ENCODE results near the gene ZNF804B. TPM values are rescaled to one million over a fixed set of nuclear protein-coding genes. Genes with fewer than 3 reads are reported as not detected.

The ZNF804B gene
- total RNA-seq, 1 experiment from 2014 or later, result not detected

- Histone ChIP-seq H3K36me3 (ENCODE audit: low read depth) (no peaks in the 10 kb centered on the region), H4K20me1 (ENCODE audit: insufficient read depth) (no peaks in the 10 kb centered on the region), H3K27ac (no peak overlapping the region), H3K27me3 (ENCODE audit: insufficient read depth, low read depth) (no peaks in the 10 kb centered on the region), H2AFZ (no peak overlapping the region), H3K79me2 (ENCODE audit: low read depth) (no peaks in the 10 kb centered on the region), H3K4me2 (no peak overlapping the region), H3F3A (ENCODE audit: insufficient read depth, low read depth) (no peaks in the 10 kb centered on the region), H3K9me2 (ENCODE audit: insufficient read depth) (no peaks in the 10 kb centered on the region), H3K9me3 (ENCODE audit: insufficient read depth, low read depth) (no peaks in the 10 kb centered on the region), H3K4me1 (replicated peaks; ENCODE audit: insufficient read depth) (no peaks in the 10 kb centered on the region), H3K4me3 (no peak overlapping the region)
- ChIA-PET POLR2A (ENCODE audit: unreplicated experiment) (no interaction called here), CTCF (no interaction called here)
- TF ChIP-seq CTCF (conservative IDR thresholded peaks at IDR 0.05), result no peak
- no peak for TF ChIP-seq EZH2 (IDR thresholded peaks at IDR 0.05; ENCODE audit: low read depth)
- intact Hi-C loops (cut with micrococcal nuclease; ENCODE audit: unreplicated experiment), result no loop called here
- no peak for DNase-seq
- no TSS peak for BruUV-seq (replicated peaks)
Measured at GRCh38 chr7:89332026-89332425, 572.5 kb downstream of the ZNF804B start.

GRCh38 chr7:89334797-89335196 is 575.3 kb downstream of the ZNF804B start:
- Histone ChIP-seq H3K36me3 (ENCODE audit: low read depth) (no peaks in the 10 kb centered on the region), H3K27me3 (ENCODE audit: insufficient read depth, low read depth) (no peaks in the 10 kb centered on the region), H3K9me3 (ENCODE audit: insufficient read depth, low read depth) (no peaks in the 10 kb centered on the region), H2AFZ (no peak overlapping the region), H3K27ac (no peak overlapping the region), H3F3A (ENCODE audit: insufficient read depth, low read depth) (no peaks in the 10 kb centered on the region), H3K4me1 (replicated peaks; ENCODE audit: insufficient read depth) (no peaks in the 10 kb centered on the region), H3K4me2 (no peak overlapping the region), H3K4me3 (no peak overlapping the region), H3K79me2 (ENCODE audit: low read depth) (no peaks in the 10 kb centered on the region), H3K9me2 (ENCODE audit: insufficient read depth) (no peaks in the 10 kb centered on the region), H4K20me1 (ENCODE audit: insufficient read depth) (no peaks in the 10 kb centered on the region)
- no peak for TF ChIP-seq EZH2 (IDR thresholded peaks at IDR 0.05; ENCODE audit: low read depth)
- TF ChIP-seq CTCF (conservative IDR thresholded peaks at IDR 0.05), result no peak
- CTCF ChIA-PET, result no interaction called here
- POLR2A ChIA-PET (ENCODE audit: unreplicated experiment), result no interaction called here
- DNase-seq, result no peak
- no TSS peak for BruUV-seq (replicated peaks)
- intact Hi-C loops (cut with micrococcal nuclease; ENCODE audit: unreplicated experiment), result no loop called here

GRCh38 chr7:89335490-89335889 is 576.0 kb downstream of the ZNF804B start:
- no TSS peak for BruUV-seq (replicated peaks)
- Histone ChIP-seq H4K20me1 (ENCODE audit: insufficient read depth) (no peaks in the 10 kb centered on the region), H3K9me3 (ENCODE audit: insufficient read depth, low read depth) (no peaks in the 10 kb centered on the region), H3K27me3 (ENCODE audit: insufficient read depth, low read depth) (no peaks in the 10 kb centered on the region), H3K4me1 (replicated peaks; ENCODE audit: insufficient read depth) (no peaks in the 10 kb centered on the region), H2AFZ (no peak overlapping the region), H3K36me3 (ENCODE audit: low read depth) (no peaks in the 10 kb centered on the region), H3K4me3 (no peak overlapping the region), H3K27ac (no peak overlapping the region), H3K4me2 (no peak overlapping the region), H3K9me2 (ENCODE audit: insufficient read depth) (no peaks in the 10 kb centered on the region), H3K79me2 (ENCODE audit: low read depth) (no peaks in the 10 kb centered on the region), H3F3A (ENCODE audit: insufficient read depth, low read depth) (no peaks in the 10 kb centered on the region)
- ChIA-PET POLR2A (ENCODE audit: unreplicated experiment) (no interaction called here), CTCF (no interaction called here)
- no peak for TF ChIP-seq EZH2 (IDR thresholded peaks at IDR 0.05; ENCODE audit: low read depth)
- no peak for TF ChIP-seq CTCF (conservative IDR thresholded peaks at IDR 0.05)
- DNase-seq, result no peak
- intact Hi-C loops (cut with micrococcal nuclease; ENCODE audit: unreplicated experiment), result no loop called here
